Measurements from ENCODE around the gene FNBP1L. TPM values are rescaled to one million over a fixed set of nuclear protein-coding genes. Genes with fewer than 3 reads are reported as not detected.

The FNBP1L gene
- total RNA-seq, 1 experiment from 2014 or later, result 3.6 TPM

GRCh38 chr1:93594603-93594880 is 146.6 kb downstream of the FNBP1L start:
- in situ Hi-C loops (cut with HindIII; ENCODE audit: low pct_unique_long_range_greater_than_20kb, low sequenced_read_pairs), result no loop called here

DNA sequence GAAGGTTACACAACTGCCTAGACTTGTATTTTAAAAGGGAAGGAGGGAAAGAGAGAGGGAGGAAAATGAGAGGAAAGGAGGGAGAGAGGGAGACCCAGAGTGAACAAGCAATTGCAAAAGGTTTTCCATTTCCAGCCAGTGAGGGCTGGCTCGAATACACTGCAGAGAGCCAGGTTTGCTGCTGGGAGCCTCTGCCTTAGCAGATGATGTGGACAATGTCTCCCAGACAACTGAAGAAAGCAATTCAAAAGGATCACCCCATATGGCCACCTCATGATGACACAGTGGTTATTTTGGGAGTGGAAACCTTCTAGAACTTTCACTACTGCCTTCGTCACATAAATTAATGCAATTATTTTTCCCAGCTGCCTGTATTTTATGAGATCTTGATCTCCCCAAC is 147.3 kb downstream of the FNBP1L start:
- in situ Hi-C loops (cut with HindIII; ENCODE audit: low pct_unique_long_range_greater_than_20kb, low sequenced_read_pairs), result no loop called here

More at GRCh38 chr1:93594603-93594880, 146.6 kb downstream of the FNBP1L start:
- DNase-seq (ENCODE audit: low read depth), result no peak

GRCh38 chr1:93595743-93596142 is 147.8 kb downstream of the FNBP1L start:
- no peak for DNase-seq (ENCODE audit: low read depth)
- in situ Hi-C loops (cut with HindIII; ENCODE audit: low pct_unique_long_range_greater_than_20kb, low sequenced_read_pairs), result no loop called here

More for the DNA sequence above, 147.3 kb downstream of the FNBP1L start:
- DNase-seq (ENCODE audit: low read depth), result no peak

DNA sequence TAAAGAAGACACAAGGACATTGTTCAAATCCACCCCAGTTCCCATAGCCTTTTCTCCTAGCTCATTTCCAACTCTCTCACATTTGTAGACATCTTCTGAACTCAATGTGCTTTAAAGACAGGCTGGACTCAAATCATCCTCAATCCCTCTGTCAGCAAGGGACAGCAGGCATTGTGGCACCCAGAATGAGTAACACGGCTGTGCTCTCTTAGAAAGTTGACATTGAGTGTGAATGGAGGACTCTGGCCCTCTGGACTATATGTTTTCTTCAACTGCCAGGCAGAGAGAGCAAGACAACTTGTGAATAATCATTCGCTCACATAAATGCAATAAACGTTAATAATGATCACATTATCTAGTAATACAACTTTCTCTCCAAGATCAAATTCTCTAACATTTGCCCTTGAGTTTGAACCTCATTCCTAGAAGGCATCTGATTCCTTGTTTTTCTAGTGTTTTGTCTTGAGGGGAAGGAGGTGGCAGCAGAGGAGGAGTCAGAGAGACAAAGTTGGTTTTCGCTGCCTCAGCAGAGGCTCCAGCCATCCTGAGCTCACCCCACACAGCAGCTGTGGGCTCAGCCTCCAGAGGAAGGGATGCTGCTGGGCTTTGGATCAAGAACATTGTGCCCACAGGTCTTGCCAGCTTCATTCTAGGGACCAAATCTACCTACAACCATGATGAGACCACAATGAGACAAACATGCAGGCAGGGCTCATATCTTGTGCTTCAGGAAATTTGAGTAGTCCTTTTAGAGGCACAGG is 148.6 kb downstream of the FNBP1L start:
- in situ Hi-C loops (cut with HindIII; ENCODE audit: low pct_unique_long_range_greater_than_20kb, low sequenced_read_pairs), result no loop called here
- no peak for DNase-seq (ENCODE audit: low read depth)

GRCh38 chr1:93597709-93598108 is 149.8 kb downstream of the FNBP1L start:
- in situ Hi-C loops (cut with HindIII; ENCODE audit: low pct_unique_long_range_greater_than_20kb, low sequenced_read_pairs), result no loop called here
- DNase-seq (ENCODE audit: low read depth), result no peak

DNA sequence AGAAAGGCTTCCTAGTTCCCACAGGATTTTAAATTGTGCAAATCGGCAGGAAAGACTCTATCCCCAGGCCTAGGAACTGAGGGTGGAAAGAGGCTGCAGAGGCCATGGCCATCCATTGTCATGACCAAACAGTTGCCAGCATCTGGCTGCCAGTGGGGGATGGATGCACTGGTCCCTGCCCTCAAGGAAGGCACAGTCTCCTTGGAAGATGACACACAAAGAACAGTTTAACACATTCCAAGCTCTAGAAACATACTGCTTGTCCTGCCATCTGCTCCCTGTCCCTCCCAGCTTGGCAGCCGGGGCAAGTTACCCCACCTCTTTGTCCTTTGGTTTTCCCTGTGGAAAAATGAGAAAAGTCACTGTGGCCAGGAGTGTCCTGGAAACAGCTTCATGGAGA is 150.5 kb downstream of the FNBP1L start:
- DNase-seq (ENCODE audit: low read depth), result no peak
- in situ Hi-C loops (cut with HindIII; ENCODE audit: low pct_unique_long_range_greater_than_20kb, low sequenced_read_pairs), result no loop called here

DNA sequence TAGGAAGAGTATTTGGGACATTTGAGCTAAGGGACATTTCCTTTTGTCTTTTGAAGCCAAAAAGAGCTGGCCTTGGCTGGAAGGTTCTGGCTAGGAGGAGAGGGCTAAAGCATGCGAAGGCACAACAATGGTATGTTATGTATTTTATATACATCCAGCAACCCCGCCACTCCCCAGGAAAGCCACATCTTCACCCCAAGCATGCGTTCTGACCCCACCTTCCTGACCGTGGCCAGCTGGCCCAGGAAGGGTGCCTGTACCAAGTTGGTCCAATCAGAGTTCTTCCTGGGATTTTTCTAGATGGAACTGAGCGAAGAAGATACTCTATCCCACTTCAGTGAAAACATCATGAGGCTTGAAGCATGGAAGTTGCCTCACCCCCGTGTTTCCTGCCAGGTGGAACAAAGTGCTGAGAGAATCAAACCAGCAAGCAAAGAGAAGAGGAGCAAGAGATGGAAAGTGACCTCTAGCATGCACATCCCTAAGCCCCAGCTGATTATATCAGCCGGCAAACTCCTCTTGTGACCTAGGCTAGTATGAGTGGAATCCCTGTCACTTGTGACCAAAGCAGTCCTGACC is 151.0 kb downstream of the FNBP1L start:
- in situ Hi-C loops (cut with HindIII; ENCODE audit: low pct_unique_long_range_greater_than_20kb, low sequenced_read_pairs), result no loop called here
- no peak for DNase-seq (ENCODE audit: low read depth)

GRCh38 chr1:93599479-93599878 is 151.6 kb downstream of the FNBP1L start:
- DNase-seq (ENCODE audit: low read depth), result no peak
- in situ Hi-C loops (cut with HindIII; ENCODE audit: low pct_unique_long_range_greater_than_20kb, low sequenced_read_pairs), result no loop called here

DNA sequence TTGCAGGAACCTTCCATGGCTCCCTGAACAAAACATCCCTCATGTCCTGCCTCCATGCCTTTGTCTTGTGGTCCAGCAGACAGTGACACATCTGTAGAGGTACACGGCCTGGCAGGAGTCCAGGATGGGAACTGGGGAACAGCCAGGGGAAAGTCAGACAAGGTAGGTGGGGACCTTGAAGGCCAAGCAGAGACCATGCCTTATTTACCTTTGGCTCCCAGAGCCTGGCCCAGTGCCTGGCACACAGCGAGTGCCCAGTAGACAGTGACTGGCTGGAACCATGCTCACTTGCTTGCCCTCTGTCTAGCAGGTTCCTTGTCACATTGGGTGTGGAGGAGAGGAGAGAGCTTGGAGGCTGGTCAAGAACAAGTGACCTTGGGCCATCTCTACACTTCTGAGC is 152.7 kb downstream of the FNBP1L start:
- in situ Hi-C loops (cut with HindIII; ENCODE audit: low pct_unique_long_range_greater_than_20kb, low sequenced_read_pairs), result no loop called here

DNA sequence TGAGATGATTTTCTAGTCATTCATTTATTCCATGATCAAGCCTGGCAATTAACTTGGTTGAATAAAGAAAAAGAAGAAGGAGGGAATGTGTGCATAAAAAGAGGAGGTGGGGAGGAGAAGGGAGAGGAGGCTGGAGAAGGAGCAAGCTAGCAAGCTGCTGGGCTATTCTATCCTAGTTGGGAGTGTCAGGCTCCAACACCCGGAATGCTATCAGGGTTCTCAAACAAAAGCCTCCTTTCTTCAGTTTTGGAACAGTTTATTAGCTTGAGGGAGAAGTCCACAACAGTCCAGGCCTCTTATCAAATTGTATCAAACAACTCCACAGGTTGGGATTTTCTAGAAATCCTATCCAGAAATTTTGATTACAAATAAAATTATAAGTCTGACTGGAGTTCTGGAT is 153.8 kb downstream of the FNBP1L start:
- in situ Hi-C loops (cut with HindIII; ENCODE audit: low pct_unique_long_range_greater_than_20kb, low sequenced_read_pairs), result no loop called here
- DNase-seq (ENCODE audit: low read depth), result no peak

More for the DNA sequence above, 152.7 kb downstream of the FNBP1L start:
- DNase-seq (ENCODE audit: low read depth), result no peak

GRCh38 chr1:93602101-93602500 is 154.2 kb downstream of the FNBP1L start:
- in situ Hi-C loops (cut with HindIII; ENCODE audit: low pct_unique_long_range_greater_than_20kb, low sequenced_read_pairs), result no loop called here
- no peak for DNase-seq (ENCODE audit: low read depth)

- DNase-seq (ENCODE audit: low read depth), result no peak
- in situ Hi-C loops (cut with HindIII; ENCODE audit: low pct_unique_long_range_greater_than_20kb, low sequenced_read_pairs), result no loop called here
These were observed 155.2 kb downstream of the FNBP1L start for GRCh38 chr1:93603106-93603505.

- in situ Hi-C loops (cut with HindIII; ENCODE audit: low pct_unique_long_range_greater_than_20kb, low sequenced_read_pairs), result no loop called here
These were observed 155.7 kb downstream of the FNBP1L start for GRCh38 chr1:93603601-93604000.

More at GRCh38 chr1:93603601-93604000, 155.7 kb downstream of the FNBP1L start:
- DNase-seq (ENCODE audit: low read depth), result no peak

Other genes with a start within 250 kb of the FNBP1L start
- 32.3 and 48.9 TPM in 2 replicates for gene DR1, start 102.2 kb upstream of the FNBP1L start, total RNA-seq (2014; rRNA removed; shearing (Covaris generic); ENCODE audit: low replicate concordance)
- gene BCAR3, start 233.7 kb downstream of the FNBP1L start, total RNA-seq (2014; rRNA removed; shearing (Covaris generic); ENCODE audit: low replicate concordance), result 30.3 and 37.5 TPM in 2 replicates